Testis (tissue), 2 donors: ENCODE measurements around the gene MAN1A1.

Experiments used
- POLR2A ChIP-seq: fragments of 450-650 bp; IDR thresholded peaks from one replicate; pipeline ENCODE4 v1.6.1; 2017; ENCODE audit warnings: antibody characterized with exemption, mild to moderate bottlenecking, moderate library complexity
- TF ChIP-seq, protein P1 (sequence below), 3 experiments: fragments of 450-650 bp in 2 of 3; fragments of 200-600 bp in 1 of 3; sonication (generic) in 1 of 3; IDR thresholded peaks; one replicate each; pipeline ENCODE4 v1.5.1; 2016 to 2019; ENCODE audit warnings: antibody characterized with exemption in 3 of 3, mild to moderate bottlenecking in 2 of 3, moderate library complexity in 1 of 3

DNA sequence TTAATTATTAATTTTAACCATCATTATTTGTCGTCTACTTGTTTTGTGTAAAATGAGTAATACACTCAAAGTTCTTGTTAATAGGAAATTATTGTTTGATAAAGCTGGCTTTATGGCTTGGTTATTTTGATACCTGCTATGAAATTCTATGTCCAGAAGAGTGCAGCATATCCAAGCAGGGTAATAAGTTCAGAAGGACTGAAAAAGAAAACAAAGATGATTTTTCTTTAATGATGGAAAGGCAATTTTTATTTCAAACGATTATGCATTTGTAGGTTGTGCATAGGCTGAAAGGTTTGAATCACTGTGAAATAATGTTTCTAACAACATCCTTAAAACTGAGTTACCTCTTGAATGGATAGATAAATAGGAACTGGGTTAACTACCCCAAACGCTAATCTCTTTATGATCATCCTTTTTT, 1.4 kb upstream of the MAN1A1 start:
- TF ChIP-seq, protein P1, sequence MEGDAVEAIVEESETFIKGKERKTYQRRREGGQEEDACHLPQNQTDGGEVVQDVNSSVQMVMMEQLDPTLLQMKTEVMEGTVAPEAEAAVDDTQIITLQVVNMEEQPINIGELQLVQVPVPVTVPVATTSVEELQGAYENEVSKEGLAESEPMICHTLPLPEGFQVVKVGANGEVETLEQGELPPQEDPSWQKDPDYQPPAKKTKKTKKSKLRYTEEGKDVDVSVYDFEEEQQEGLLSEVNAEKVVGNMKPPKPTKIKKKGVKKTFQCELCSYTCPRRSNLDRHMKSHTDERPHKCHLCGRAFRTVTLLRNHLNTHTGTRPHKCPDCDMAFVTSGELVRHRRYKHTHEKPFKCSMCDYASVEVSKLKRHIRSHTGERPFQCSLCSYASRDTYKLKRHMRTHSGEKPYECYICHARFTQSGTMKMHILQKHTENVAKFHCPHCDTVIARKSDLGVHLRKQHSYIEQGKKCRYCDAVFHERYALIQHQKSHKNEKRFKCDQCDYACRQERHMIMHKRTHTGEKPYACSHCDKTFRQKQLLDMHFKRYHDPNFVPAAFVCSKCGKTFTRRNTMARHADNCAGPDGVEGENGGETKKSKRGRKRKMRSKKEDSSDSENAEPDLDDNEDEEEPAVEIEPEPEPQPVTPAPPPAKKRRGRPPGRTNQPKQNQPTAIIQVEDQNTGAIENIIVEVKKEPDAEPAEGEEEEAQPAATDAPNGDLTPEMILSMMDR (IDR thresholded peaks at IDR 0.05): no peak
- TF ChIP-seq POLR2A: no peak
